ENCODE measurements around the gene SRSF6.

GRCh38 chr20:43433250-43433854 is 24.3 kb upstream of the SRSF6 start:
- no peak for TF ChIP-seq CTCF (conservative IDR thresholded peaks at IDR 0.05)
- TF ChIP-seq ZFX (IDR thresholded peaks at IDR 0.05) = no peak

All from C4-2B (cell line).